K562 (cell line): Measurements from ENCODE around the gene LONP1. TPM values are rescaled to one million over a fixed set of nuclear protein-coding genes. Genes with fewer than 3 reads are reported as not detected.
A peak's percentile ranks its signal among the peaks of the same experiment; 100 is the strongest.

Source experiments
- BCOR ChIP-seq: fragments of 450-650 bp; IDR thresholded peaks from 2 replicates; pipeline ENCODE4 v1.6.1; 2016
- CCAR2 ChIP-seq: fragments of 200-400 bp; formaldehyde crosslinking; IDR thresholded peaks from 2 replicates; pipeline ENCODE4 v1.6.1; 2017; ENCODE audit warnings: mild to moderate bottlenecking, low read depth, low read length
- DMBX1 ChIP-seq: fragments of 250-450 bp; sonication (Bioruptor Pico); IDR thresholded peaks from 2 replicates; pipeline ENCODE4 v1.8.0; 2022; ENCODE audit warnings: inconsistent platforms, mild to moderate bottlenecking, moderate library complexity, borderline replicate concordance
- ESRRA ChIP-seq: fragments of 450-650 bp; IDR thresholded peaks from 2 replicates; pipeline ENCODE4 v1.6.1; 2014; ENCODE audit warnings: low read depth, mild to moderate bottlenecking, moderate library complexity, borderline replicate concordance
- GTF2F1 ChIP-seq: IDR thresholded peaks from 2 replicates; pipeline ENCODE4 v1.6.1; 2011; ENCODE audit warnings: low read depth, low read length, improper control_type of control experiment
- MBD1 ChIP-seq: fragments of 250-450 bp; sonication (Bioruptor Pico); IDR thresholded peaks from 2 replicates; pipeline ENCODE4 v1.8.0; 2022; ENCODE audit warnings: inconsistent platforms
- MXI1 ChIP-seq: IDR thresholded peaks from 2 replicates; pipeline ENCODE4 v1.6.1; 2011; ENCODE audit warnings: low read depth, mild to moderate bottlenecking, improper control_type of control experiment, low read length
- PHB2 ChIP-seq: fragments of 450-650 bp; IDR thresholded peaks from 2 replicates; pipeline ENCODE4 v1.6.1; 2017; ENCODE audit warnings: low read depth
- PTBP1 ChIP-seq: fragments of 200-400 bp; formaldehyde crosslinking; IDR thresholded peaks from 2 replicates; pipeline ENCODE4 v1.6.1; 2017; ENCODE audit warnings: low read depth, low read length
- RBBP5 ChIP-seq: fragments of 200-600 bp; sonication (generic); IDR thresholded peaks from 2 replicates; pipeline ENCODE4 v1.6.1; 2012; ENCODE audit warnings: borderline replicate concordance, mild to moderate bottlenecking, low read length, control low read depth, inconsistent platforms; ENCODE audit not compliant: insufficient read depth, poor library complexity, severe bottlenecking
- RBM39 ChIP-seq: fragments of 200-400 bp; formaldehyde crosslinking; optimal IDR thresholded peaks from 2 replicates; pipeline ENCODE3; 2018; ENCODE audit warnings: low read depth, low read length
- SP2 ChIP-seq: IDR thresholded peaks from 2 replicates; pipeline ENCODE4 v1.6.1; 2011; ENCODE audit warnings: mild to moderate bottlenecking, low read depth, low read length, moderate library complexity; ENCODE audit not compliant: poor library complexity, severe bottlenecking; ENCODE audit errors: extremely low read depth
- SPI1 ChIP-seq: IDR thresholded peaks from 2 replicates; pipeline ENCODE4 v1.6.1; 2011; ENCODE audit warnings: low read depth, low read length, control low read depth, borderline replicate concordance
- SRSF1 ChIP-seq: fragments of 200-400 bp; formaldehyde crosslinking; IDR thresholded peaks from 2 replicates; pipeline ENCODE4 v1.6.1; 2017; ENCODE audit warnings: mild to moderate bottlenecking, low read depth, low read length, moderate library complexity
- TCF3 ChIP-seq: sonication (generic); formaldehyde crosslinking; IDR thresholded peaks from 2 replicates; pipeline ENCODE4 v1.4.0; 2020; ENCODE audit warnings: mild to moderate bottlenecking, missing genetic modification reagents
- XRCC5 ChIP-seq: fragments of 200-400 bp; formaldehyde crosslinking; IDR thresholded peaks from 2 replicates; pipeline ENCODE4 v1.6.1; 2017; ENCODE audit warnings: low read depth, mild to moderate bottlenecking, low read length
- ZBTB17 ChIP-seq: fragments of 450-650 bp; formaldehyde crosslinking; IDR thresholded peaks from 2 replicates; pipeline ENCODE4 v1.4.0; 2020; ENCODE audit warnings: mild to moderate bottlenecking
- ZFPM2 ChIP-seq: fragments of 250-450 bp; sonication (Bioruptor Pico); IDR thresholded peaks from 2 replicates; pipeline ENCODE4 v1.5.1; 2022; ENCODE audit warnings: mild to moderate bottlenecking
- ZNF436 ChIP-seq: fragments of 250-450, 450-650 bp; sonication (Bioruptor Pico); formaldehyde crosslinking; IDR thresholded peaks from 2 replicates; pipeline ENCODE4 v1.7.0; 2020; ENCODE audit warnings: mild to moderate bottlenecking
- ZNF507 ChIP-seq: conservative IDR thresholded peaks from 2 replicates; pipeline ENCODE4 v1.6.1; 2017; ENCODE audit warnings: missing genetic modification characterization, missing compliant biosample characterization
- polyA plus RNA-seq, 8 experiments: library from polyadenylated mRNA; depleted of rRNA in 4 of 8; stranded (reverse) in 5 of 8; unstranded in 3 of 8; fragments of >200 nt; fragmentation: Nextera tagmentation in 2 of 8; fragmentation: Illumina TruSeq in 1 of 8; extraction: Ambion mirVana in 2 of 8; extraction: Trizol in 1 of 8; gene quantifications; 2 replicates each; pipeline versions ENCODE4 v1.2.1 to v1.2.3, GENCODE V29; 2011 to 2014; ENCODE audit warnings: inconsistent platforms in 1 of 8, missing spikeins in 1 of 8
- total RNA-seq, 7 experiments: library from RNA; depleted of rRNA in 6 of 7; stranded (reverse); fragments of >200 nt in 6 of 7; fragmentation: Illumina TruSeq in 2 of 7; extraction: Trizol in 2 of 7; gene quantifications; 2 replicates each; pipeline versions ENCODE4 v1.2.1 to v1.2.3, GENCODE V29; 2011 to 2021; ENCODE audit warnings: low replicate concordance in 1 of 7
- TF ChIP-seq, protein P1 (sequence below): fragments of 250-450 bp; sonication (Bioruptor Pico); IDR thresholded peaks from 2 replicates; pipeline ENCODE4 v1.4.0; 2020; ENCODE audit warnings: mild to moderate bottlenecking, moderate library complexity, borderline replicate concordance
- TF ChIP-seq, protein P2 (sequence below): fragments of 250-450 bp; sonication (Bioruptor Pico); IDR thresholded peaks from 2 replicates; pipeline ENCODE4 v1.5.0; 2022; ENCODE audit warnings: mild to moderate bottlenecking

Gene LONP1
- total and polyA plus RNA-seq, 9 of the 15 experiments (the other 6 are each of a cell fraction or from before 2014, with no cell fraction given), result 1.1 to 238 (median 84.5) TPM

- TF ChIP-seq MBD1 (CRISPR knock-in tag) (no peak), ZNF507 (tag) (no peak), RBBP5 (peak; percentile 100), ZFPM2 (CRISPR knock-in tag) (0 out of 2 replicates have a peak, but pooled peaks have one; percentile 28), ESRRA (peak; percentile 49; the same call in 1 of the 2 replicates), TCF3 (CRISPR knock-in tag) (peak; percentile 1; the same call in 1 of the 2 replicates), XRCC5 (peak; percentile 93), DMBX1 (CRISPR knock-in tag) (peak; percentile 36), CCAR2 (no peak), GTF2F1 (peak; percentile 98), SP2 (peak; percentile 95), PTBP1 (peak; percentile 82), MXI1 (0 out of 2 replicates have a peak, but pooled peaks have one; percentile 11), BCOR (no peak), SRSF1 (peak; percentile 94), RBM39 (no peak), PHB2 (0 out of 2 replicates have a peak, but pooled peaks have one; percentile 35), SPI1 (0 out of 2 replicates have a peak, but pooled peaks have one; percentile 21), ZBTB17 (CRISPR knock-in tag) (peak; percentile 68), ZNF436 (no peak)
- TF ChIP-seq, protein P1, sequence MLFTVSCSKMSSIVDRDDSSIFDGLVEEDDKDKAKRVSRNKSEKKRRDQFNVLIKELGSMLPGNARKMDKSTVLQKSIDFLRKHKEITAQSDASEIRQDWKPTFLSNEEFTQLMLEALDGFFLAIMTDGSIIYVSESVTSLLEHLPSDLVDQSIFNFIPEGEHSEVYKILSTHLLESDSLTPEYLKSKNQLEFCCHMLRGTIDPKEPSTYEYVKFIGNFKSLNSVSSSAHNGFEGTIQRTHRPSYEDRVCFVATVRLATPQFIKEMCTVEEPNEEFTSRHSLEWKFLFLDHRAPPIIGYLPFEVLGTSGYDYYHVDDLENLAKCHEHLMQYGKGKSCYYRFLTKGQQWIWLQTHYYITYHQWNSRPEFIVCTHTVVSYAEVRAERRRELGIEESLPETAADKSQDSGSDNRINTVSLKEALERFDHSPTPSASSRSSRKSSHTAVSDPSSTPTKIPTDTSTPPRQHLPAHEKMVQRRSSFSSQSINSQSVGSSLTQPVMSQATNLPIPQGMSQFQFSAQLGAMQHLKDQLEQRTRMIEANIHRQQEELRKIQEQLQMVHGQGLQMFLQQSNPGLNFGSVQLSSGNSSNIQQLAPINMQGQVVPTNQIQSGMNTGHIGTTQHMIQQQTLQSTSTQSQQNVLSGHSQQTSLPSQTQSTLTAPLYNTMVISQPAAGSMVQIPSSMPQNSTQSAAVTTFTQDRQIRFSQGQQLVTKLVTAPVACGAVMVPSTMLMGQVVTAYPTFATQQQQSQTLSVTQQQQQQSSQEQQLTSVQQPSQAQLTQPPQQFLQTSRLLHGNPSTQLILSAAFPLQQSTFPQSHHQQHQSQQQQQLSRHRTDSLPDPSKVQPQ, result no peak
- TF ChIP-seq, protein P2, sequence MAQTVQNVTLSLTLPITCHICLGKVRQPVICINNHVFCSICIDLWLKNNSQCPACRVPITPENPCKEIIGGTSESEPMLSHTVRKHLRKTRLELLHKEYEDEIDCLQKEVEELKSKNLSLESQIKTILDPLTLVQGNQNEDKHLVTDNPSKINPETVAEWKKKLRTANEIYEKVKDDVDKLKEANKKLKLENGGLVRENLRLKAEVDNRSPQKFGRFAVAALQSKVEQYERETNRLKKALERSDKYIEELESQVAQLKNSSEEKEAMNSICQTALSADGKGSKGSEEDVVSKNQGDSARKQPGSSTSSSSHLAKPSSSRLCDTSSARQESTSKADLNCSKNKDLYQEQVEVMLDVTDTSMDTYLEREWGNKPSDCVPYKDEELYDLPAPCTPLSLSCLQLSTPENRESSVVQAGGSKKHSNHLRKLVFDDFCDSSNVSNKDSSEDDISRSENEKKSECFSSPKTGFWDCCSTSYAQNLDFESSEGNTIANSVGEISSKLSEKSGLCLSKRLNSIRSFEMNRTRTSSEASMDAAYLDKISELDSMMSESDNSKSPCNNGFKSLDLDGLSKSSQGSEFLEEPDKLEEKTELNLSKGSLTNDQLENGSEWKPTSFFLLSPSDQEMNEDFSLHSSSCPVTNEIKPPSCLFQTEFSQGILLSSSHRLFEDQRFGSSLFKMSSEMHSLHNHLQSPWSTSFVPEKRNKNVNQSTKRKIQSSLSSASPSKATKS (CRISPR knock-in tag), result no peak
Observed at GRCh38 chr19:5690125-5690954, 29.6 kb downstream of the LONP1 start, which contains the start of gene RPL36 (continued).
